GM21515 (cell line): ENCODE results near the gene ADAMTSL1.

Experiments used
- ATAC-seq: cut with Tn5 transposase; IDR thresholded peaks from one replicate; pipeline ENCODE4 v1.9.1; 2021; ENCODE audit not compliant: unreplicated experiment

Gene ADAMTSL1, protein sequence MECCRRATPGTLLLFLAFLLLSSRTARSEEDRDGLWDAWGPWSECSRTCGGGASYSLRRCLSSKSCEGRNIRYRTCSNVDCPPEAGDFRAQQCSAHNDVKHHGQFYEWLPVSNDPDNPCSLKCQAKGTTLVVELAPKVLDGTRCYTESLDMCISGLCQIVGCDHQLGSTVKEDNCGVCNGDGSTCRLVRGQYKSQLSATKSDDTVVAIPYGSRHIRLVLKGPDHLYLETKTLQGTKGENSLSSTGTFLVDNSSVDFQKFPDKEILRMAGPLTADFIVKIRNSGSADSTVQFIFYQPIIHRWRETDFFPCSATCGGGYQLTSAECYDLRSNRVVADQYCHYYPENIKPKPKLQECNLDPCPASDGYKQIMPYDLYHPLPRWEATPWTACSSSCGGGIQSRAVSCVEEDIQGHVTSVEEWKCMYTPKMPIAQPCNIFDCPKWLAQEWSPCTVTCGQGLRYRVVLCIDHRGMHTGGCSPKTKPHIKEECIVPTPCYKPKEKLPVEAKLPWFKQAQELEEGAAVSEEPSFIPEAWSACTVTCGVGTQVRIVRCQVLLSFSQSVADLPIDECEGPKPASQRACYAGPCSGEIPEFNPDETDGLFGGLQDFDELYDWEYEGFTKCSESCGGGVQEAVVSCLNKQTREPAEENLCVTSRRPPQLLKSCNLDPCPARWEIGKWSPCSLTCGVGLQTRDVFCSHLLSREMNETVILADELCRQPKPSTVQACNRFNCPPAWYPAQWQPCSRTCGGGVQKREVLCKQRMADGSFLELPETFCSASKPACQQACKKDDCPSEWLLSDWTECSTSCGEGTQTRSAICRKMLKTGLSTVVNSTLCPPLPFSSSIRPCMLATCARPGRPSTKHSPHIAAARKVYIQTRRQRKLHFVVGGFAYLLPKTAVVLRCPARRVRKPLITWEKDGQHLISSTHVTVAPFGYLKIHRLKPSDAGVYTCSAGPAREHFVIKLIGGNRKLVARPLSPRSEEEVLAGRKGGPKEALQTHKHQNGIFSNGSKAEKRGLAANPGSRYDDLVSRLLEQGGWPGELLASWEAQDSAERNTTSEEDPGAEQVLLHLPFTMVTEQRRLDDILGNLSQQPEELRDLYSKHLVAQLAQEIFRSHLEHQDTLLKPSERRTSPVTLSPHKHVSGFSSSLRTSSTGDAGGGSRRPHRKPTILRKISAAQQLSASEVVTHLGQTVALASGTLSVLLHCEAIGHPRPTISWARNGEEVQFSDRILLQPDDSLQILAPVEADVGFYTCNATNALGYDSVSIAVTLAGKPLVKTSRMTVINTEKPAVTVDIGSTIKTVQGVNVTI (N-terminal part only)

DNA sequence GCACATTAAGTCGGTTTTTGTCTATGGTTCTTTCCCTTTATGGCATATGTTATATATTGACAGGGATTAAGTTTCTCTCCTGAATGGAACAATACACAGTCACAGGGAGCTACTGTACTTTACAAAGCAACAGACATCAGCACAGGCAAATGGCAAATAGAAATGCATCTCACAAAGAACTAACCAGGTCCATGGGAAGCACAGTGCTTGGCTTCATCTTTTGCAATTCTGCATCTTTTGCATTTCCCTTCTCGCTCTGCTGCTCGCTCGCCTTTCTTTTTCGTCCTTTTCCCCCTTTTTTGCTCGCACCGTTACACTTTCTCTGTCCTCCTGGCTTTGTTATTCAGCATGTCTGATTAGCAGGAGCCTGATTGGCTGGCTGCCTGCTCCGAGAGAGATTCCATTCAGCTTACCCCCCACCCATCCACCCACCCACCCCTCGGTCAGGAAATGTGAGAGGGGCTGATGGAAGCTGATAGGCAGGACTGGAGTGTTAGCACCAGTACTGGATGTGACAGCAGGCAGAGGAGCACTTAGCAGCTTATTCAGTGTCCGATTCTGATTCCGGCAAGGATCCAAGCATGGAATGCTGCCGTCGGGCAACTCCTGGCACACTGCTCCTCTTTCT is at the start of gene ADAMTSL1:
ADAMTSL1 (plus strand) TSS at position 502 of the 628 bp plus-strand sequence; CDS start at position 582, 80 bp downstream.
- ATAC-seq = no peak

DNA sequence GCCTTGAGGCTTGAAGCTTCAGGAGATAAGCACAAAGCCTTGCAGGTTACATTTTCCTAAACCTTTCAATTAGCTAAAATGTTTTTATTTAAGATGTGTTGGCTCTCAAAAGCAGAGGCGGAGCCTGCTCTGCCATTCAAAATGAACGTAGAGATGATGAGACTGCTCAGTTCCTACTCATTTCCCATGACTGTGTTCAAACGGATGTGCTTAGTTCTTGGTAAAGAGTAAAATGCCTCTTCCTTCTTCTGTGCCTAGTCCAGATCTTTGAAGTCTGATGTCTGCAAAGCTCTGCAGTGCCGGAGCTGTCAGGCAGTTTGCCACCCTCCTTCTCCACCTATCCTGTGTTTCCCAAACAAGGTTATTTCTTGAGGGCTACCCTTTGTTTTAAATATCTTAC is 46.3 kb upstream of the ADAMTSL1 start:
- no peak for ATAC-seq

DNA sequence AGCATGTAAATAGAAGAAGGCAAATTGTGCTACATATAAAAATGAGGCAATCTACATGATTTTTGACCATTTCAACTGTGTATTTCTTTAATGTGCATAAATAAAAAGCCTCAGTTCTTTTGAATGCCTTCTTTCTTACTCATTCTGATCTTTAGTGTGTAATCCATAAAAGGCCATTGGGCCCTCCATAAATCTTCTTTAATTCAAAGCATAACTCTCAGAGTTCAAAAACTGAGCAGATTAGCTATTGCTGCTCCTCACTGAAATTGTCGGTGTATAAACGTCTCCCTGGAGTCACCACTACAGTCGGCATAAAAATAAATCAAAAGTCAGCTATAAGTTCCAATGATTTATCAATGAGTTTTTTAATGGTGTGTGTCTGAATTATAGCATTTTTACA is 45.3 kb upstream of the ADAMTSL1 start:
- ATAC-seq = no peak

DNA sequence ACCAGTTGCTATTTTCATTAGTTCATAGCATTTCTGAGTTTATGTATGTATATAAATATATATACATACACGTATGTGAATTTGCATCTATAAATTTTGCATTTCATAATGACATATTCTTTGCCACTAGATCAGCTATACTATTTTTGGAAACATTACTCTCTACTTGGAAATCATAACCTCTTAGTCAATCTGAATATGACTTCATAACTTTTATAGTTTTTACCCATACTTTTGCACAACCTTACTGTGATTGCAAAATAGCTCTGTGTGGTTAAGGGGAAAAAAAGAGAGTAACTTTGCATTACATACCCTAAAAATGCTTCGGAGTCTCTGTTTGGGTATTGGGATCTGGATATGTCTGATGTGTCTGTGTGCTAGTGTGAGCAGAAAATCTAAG is 44.9 kb upstream of the ADAMTSL1 start:
- ATAC-seq = no peak

DNA sequence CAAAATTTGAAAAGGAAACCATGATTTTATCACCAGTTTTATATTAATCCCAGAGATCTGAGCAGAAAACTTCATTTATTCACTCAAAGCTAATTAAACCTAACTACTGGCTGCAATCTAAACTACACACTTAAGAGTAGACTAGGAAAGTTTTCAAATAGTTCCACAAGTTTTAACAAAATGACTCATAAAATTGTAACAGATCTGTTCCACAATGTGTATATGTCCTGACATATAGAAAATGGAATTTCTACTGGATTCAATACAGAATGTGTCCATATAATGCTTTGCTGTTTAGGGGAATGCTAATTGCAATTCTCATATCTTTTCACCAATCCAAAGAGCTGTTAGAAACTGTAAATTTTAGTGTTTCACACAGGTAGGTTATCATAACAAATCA is 40.3 kb upstream of the ADAMTSL1 start:
- ATAC-seq = no peak

DNA sequence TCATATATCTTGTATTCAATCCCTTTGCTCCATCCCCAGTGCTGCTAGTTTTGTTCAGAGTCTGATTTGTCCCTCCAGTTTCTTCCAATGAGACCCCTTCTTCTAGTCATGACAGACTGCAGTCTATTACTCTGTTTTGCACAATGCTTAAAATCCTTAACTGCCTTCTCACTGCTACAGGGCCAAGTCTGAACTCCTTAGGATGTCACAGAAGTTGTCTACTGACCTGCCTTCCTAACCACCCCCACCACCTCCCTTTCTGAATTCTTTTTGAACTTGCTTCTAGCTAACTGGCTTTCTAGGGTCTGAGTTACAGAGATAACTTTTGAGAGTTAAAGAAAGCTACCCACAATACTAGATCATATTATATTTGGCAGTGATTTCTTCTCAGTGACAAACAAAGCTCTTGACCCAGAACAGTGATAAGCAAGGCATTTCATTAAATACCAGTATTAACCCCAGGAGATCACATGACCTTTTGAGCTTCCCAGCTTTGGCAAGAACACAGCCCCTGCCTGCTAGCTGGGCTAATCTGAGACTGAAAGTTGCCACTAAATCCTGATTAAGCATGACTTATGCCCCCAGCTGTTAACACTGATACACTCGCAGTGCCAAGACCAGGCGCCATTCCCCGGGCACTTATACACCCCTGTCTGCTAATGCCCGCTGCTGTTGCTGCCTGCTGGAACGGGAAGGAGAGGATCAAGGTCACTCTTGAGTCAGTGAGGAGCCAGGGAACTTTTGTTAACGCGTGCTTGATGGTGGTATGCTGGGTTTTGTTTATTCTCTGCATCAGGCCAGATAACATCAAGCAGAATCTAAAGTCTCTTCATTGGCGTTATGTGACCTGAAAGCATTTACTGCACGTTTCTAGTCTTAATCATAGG is 36.4 kb upstream of the ADAMTSL1 start:
- ATAC-seq = no peak

DNA sequence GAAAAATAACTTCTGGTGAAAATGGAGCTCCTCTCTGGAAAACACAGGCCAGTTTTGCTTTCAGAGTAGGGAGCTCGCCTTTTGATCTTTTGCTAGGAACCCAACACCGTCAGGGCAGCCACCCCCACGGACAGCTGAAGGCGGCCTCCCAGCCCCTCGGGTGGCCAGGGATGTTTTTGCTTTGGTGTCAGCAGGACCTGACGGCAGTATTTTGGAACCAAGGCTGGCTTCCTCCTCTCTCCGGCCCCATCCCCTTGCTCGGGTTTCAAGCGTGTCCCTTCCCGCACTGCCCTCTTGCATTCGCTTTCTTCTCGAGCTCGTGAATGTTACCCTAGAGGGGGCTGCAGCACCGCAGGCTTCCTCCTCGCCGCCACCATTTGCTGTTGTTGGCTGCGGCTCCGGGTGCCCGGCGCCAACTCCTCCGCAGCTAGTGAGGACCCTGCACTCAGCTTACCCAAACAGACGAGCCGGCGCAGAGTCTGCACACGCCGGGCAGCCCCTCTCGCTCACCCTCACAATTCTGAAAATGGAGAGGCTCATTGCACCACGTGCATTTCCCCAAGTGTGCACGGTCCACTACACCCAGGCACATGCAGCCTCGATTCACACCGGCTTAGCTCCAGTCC is 35.5 kb upstream of the ADAMTSL1 start:
- no peak for ATAC-seq

DNA sequence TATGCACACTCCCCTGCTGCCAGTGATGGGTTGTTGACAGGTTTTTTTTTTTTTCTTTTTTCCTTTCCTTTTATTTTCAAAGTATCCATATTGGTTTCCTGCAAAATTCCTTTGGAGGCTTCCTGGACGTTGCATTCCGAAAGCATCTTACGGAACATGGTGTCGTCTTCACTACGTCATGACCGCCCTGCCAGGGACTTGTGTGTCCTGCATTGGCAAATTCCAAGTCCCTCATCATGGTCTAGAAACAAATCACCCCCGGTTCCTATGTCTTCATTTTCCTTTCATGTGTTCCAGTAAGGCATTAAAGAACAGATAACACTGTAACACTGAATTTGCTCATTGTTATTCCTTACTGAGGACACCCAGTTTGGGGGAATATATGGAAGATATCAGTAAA is 35.0 kb upstream of the ADAMTSL1 start:
- no peak for ATAC-seq

DNA sequence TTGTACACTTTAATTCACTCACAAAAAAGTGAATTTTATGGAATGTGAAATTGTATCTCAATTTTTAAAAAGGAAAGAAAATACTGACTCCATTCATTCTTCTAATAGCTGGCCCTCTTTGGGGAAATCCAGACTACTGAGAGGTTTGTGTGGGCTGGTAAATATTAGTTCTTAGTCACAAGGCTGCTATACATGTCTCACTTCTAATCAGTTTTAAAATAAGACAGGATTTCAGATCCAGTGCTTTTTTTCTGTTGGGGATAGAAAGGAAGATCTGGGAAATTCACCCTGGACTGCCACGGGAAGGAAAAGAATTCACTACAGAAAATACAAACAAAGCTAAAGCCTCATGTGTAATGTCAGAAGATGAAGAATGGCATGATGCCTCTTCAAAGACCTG is 32.7 kb upstream of the ADAMTSL1 start:
- no peak for ATAC-seq

DNA sequence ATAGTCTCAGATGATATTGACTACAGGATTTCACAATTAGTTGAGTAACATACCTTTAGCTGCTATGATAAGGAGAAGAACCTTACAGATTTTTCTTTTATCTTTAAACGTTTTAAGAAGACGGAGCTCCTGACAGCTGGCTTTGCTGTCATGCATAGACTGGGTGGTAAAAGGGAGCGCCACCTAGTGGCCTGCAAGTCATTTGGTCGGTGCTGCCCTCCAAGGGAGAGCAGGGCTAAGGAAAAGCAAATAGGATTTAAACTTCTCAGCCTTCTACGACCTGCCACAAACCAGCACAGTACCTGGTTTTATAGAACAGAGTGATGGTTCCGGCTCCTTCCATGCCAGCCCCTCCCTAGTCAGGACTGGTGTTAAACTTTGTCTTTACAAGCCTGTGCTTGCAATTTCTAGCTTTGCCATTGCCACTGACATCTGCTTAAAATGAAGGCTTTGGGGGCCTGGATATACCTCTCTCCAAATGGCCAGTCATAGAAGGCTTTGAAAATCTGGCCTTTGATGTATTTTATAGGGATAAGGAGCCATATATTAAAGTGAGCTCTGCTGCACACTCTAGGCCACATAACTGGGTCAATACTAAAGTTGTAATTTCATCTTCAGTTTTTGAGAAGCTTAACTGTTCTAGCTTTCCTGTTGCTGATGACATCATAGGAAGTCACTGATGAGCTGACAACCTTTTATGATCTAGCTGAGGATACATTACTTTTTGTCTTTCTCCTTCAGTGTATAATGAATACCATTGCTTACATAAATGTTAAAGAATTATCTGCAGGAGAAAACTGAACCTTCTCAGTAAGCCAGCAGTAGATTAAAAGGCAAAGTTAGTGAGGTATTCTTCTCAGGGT is 31.1 kb upstream of the ADAMTSL1 start:
- ATAC-seq = peak; percentile 96

DNA sequence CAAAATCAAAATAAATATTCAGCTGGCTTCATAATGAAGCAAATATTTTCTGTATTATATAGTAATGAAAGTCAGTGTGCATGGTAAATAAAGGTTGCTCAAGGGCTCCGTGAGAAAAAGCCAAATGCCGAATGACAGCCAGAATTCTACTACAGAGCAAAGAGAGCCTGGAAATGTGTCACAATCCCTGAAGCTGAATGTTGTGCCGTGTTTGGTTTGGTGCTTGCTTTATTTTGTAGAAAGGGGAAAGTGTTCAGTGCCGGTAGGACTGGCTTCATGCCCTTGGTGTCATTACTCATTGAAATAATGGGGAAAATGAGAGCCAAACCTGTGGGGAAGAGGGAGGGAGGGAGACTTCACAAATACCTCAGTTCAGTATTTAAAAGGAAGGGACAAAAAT is 26.8 kb upstream of the ADAMTSL1 start:
- ATAC-seq = no peak

DNA sequence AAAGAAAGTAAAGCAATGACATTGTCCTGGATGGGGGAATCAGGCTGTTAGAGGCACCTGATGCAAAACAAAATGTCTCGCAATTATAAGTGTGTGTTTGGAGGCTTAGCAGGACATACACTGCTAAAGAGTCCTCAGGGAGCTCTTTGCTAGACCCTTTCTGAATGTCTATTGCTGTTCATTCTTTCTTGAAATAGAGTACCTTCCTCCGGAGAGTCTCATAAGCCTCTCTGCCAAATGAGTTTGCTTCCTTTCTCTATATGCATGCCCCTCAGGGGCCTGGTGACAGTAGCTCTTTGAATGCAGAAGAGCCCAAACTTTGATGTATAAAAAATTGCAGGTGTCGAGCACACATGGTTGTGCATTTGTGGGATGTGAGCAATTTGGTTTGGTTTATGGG is 26.4 kb upstream of the ADAMTSL1 start:
- no peak for ATAC-seq

DNA sequence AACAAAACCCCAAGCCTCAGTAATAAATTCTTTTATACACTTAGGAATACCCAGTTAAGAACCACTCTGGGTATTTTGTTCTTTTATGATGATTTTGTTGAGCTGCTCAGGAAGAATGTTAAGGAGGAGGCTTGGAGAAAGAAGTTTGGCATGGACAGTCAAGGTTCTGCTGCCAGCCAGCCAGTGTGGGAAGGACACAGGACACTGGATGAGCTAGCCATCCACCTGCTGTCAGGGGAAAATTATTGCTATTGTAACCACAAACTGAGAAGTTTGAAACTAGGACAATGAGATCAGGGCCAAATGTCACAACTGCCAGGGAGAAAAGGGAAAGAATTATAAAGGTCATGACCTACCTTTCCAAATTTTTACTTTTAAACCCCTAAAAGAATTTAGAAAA is 25.9 kb upstream of the ADAMTSL1 start:
- ATAC-seq = no peak

DNA sequence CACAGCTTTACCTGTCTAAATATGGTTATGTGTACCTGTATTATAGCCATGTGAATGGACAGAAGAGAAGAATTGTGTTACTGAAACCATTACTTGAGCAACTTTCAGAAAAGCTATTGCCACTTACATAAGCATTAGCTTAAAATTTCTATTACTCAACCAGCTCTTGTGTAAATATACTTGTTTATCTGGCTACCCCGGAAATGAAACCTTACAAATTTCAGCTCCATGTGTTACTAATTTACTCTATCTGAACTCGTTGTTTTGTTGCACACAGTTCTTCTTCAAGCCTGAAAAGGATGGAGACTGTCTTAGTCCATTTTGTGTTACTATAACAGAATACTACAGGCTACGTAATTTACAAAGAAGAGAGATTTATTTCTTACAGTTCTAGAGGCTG is 22.5 kb upstream of the ADAMTSL1 start:
- ATAC-seq = no peak

DNA sequence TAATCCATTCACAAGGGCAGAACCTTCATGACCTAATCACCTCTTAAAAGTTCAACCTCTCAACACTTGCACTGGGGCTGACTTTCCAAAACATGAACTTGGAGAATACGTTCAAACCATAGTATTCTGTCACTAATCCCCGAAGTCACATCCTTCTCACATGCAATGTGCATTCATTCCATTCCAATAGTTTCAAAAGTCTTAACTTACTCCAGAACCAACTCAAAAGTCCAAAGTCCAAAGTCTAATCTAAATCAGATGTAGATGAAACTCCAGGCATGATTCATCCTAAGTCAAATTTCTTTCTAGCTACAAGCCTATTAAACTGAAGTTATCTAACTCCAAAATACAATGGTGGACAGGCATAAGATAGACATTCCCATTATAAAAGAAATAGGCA is 21.7 kb upstream of the ADAMTSL1 start:
- no peak for ATAC-seq

DNA sequence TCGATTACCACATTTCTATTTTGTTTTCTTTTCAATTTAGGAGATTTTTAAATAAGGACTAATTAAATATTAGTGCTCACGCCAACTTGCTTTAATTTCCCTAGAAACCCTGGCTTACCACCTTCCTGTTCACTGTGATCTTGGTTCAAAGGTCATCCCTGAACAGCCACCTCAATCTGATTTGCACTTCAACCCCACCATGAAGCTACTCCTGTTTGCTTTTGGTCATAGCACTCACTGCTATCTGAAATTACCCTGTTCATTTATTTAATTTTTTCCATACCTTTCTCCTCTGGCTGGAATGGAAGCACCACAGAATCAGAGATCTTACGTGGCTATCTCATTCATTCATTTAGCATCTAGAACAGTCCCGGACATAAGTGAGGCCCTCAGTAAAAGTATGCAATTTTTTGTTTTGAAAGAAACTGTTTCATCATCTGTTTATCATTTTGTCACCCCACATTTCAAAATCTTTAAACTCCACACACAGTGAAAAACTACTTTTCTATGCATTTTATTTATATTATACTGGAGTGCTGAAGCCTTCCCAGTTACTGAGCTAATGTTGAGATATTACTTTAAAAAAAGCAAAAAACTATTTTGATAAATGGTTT is 17.2 kb upstream of the ADAMTSL1 start:
- ATAC-seq = no peak

DNA sequence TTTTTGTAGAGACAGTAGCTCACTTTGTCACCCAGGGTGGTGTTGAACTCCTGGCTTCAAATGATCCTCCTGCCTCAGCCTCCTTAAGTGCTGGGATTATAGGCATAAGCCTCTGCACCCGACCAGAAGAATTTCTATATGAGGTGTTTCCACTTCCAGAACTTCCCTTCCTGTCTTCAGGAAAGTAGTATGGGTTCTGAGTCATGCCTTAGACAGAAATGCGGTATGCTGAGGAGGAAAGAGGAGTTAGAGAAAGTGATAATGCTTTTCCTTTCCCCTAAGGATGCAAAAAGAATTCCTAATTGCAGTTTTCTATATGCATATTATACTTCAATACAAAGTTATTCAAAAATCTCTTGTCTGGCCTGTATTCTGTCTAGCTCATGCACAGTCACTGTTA is 16.4 kb upstream of the ADAMTSL1 start:
- ATAC-seq = no peak

DNA sequence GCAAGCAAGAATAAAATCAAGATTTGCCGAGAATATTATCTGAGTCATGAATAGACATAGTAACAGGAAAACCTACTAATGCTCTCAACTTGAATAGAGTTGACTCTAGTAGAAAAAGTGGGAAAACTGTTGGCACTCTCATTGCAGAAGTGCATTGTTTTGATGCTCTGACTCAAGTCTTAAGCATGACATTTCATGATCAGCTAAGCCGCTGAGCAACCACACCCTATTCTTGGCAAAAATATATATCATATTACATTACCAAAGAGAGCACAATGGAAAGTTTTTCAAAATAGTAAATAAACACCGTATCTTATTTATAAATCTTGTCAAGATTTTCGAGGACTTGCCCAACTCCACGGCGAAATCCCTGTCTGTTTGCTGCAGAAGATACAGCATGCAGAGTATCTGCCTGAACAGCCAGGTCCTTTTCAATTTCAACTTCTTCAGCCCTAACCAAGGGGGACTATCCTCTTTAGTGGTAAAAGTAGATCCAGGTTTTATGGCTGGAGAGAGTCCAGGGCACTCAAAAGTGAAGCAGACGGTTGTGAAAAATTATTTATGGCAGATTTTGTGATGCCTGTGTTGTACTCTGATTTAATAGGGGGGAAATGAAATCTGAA is 13.9 kb upstream of the ADAMTSL1 start:
- no peak for ATAC-seq
